HEK293 (cell line): ENCODE results near the gene SPDYE6.
"Not testable (repeated sequence)": the region's sequence is repeated elsewhere in the genome, so short reads cannot be mapped to it uniquely, and the experiment has no call there.

ENCODE experiments used
- CTCF ChIA-PET: fragments of 350-600 bp; formaldehyde crosslinking; extraction: SDS; loops from one replicate; lab custom pipeline; 2021; ENCODE audit warnings: antibody characterized with exemption; lab: Yijun Ruan, JAX
- POLR2A ChIA-PET: fragments of 300-600 bp; formaldehyde crosslinking; extraction: SDS; loops from one replicate; lab custom pipeline; 2020; ENCODE audit warnings: antibody characterized with exemption, inconsistent platforms; lab: Yijun Ruan, JAX
- H3K27ac ChIP-seq: fragments of 200-500 bp; sonication (Bioruptor generic); 2 replicates; pipeline ENCODE4 v1.5.1; 2014; ENCODE audit warnings: low read depth, low read length, control low read depth, inconsistent platforms; ENCODE audit errors: extremely low read depth
- H3K36me3 ChIP-seq, 2 experiments: fragments of 200-500 bp in 1 of 2; sonication (Bioruptor generic) in 1 of 2; 1 replicate in 1 of 2; 2 replicates in 1 of 2; pipeline ENCODE4 v1.5.1; 2014 to 2017; ENCODE audit warnings: inconsistent platforms in 2 of 2, low read length in 2 of 2; ENCODE audit not compliant: control insufficient read depth in 2 of 2, insufficient read depth in 1 of 2
- H3K4me1 ChIP-seq: fragments of 200-500 bp; sonication (Bioruptor generic); 2 replicates; pipeline ENCODE4 v1.5.1; 2014; ENCODE audit warnings: mild to moderate bottlenecking, low read length, inconsistent platforms; ENCODE audit not compliant: control insufficient read depth, insufficient read depth
- H3K4me3 ChIP-seq: 2 replicates; pipeline ENCODE4 v1.5.1; 2011; ENCODE audit warnings: low read depth, mild to moderate bottlenecking, control low read depth, low read length, moderate library complexity
- H3K9me3 ChIP-seq: fragments of 200-500 bp; sonication (Bioruptor generic); 2 replicates; pipeline ENCODE4 v1.5.1; 2014; ENCODE audit warnings: low read depth, low read length, inconsistent platforms; ENCODE audit not compliant: control insufficient read depth, insufficient read depth
- BCL11A ChIP-seq: fragments of 450-650 bp; formaldehyde crosslinking; IDR thresholded peaks from 2 replicates; pipeline ENCODE4 v1.5.1; 2016; ENCODE audit warnings: low read depth, missing biosample characterization, missing genetic modification characterization
- SP2 ChIP-seq: fragments of 450-650 bp; formaldehyde crosslinking; IDR thresholded peaks from 2 replicates; pipeline ENCODE4 v1.5.1; 2016; ENCODE audit warnings: missing biosample characterization, missing genetic modification characterization
- ZFP41 ChIP-seq: fragments of 450-650 bp; formaldehyde crosslinking; IDR thresholded peaks from 2 replicates; pipeline ENCODE4 v1.5.1; 2016; ENCODE audit warnings: missing biosample characterization, missing genetic modification characterization, borderline replicate concordance
- ZNF138 ChIP-seq: fragments of 450-650 bp; formaldehyde crosslinking; IDR thresholded peaks from 2 replicates; pipeline ENCODE4 v1.5.1; 2016; ENCODE audit warnings: missing biosample characterization, missing genetic modification characterization, borderline replicate concordance
- ZNF23 ChIP-seq: fragments of 450-650 bp; formaldehyde crosslinking; IDR thresholded peaks from 2 replicates; pipeline ENCODE4 v1.5.1; 2016; ENCODE audit warnings: missing biosample characterization, missing genetic modification characterization, borderline replicate concordance
- ZNF501 ChIP-seq: fragments of 450-650 bp; formaldehyde crosslinking; IDR thresholded peaks from 2 replicates; pipeline ENCODE4 v1.5.1; 2016; ENCODE audit warnings: missing biosample characterization, missing genetic modification characterization
- ZNF629 ChIP-seq: fragments of 450-650 bp; formaldehyde crosslinking; IDR thresholded peaks from 2 replicates; pipeline ENCODE4 v1.5.1; 2017; ENCODE audit warnings: missing biosample characterization, missing genetic modification characterization
- ZNF654 ChIP-seq: fragments of 450-650 bp; formaldehyde crosslinking; IDR thresholded peaks from 2 replicates; pipeline ENCODE4 v1.5.1; 2016; ENCODE audit warnings: low read depth, missing biosample characterization, missing genetic modification characterization
- ZNF837 ChIP-seq: fragments of 450-650 bp; formaldehyde crosslinking; IDR thresholded peaks from 2 replicates; pipeline ENCODE4 v1.5.1; 2016; ENCODE audit warnings: missing biosample characterization, missing genetic modification characterization
- ZSCAN16 ChIP-seq: fragments of 450-650 bp; formaldehyde crosslinking; IDR thresholded peaks from 2 replicates; pipeline ENCODE4 v1.5.1; 2016; ENCODE audit warnings: missing biosample characterization, missing genetic modification characterization
- TF ChIP-seq, protein P1 (sequence below): fragments of 450-650 bp; formaldehyde crosslinking; IDR thresholded peaks from 2 replicates; pipeline ENCODE4 v1.5.1; 2017; ENCODE audit warnings: missing biosample characterization, mild to moderate bottlenecking, missing genetic modification characterization, moderate library complexity
- TF ChIP-seq, protein P2 (sequence below): fragments of 450-650 bp; formaldehyde crosslinking; IDR thresholded peaks from 2 replicates; pipeline ENCODE4 v1.5.1; 2016; ENCODE audit warnings: missing biosample characterization, missing genetic modification characterization
- TF ChIP-seq, protein P3 (sequence below): fragments of 450-650 bp; formaldehyde crosslinking; conservative IDR thresholded peaks from 2 replicates; pipeline ENCODE4 v1.5.1; 2016; ENCODE audit warnings: low read depth, missing biosample characterization, missing genetic modification characterization
- TF ChIP-seq, protein P4 (sequence below): fragments of 450-650 bp; formaldehyde crosslinking; IDR thresholded peaks from 2 replicates; pipeline ENCODE4 v1.5.1; 2016; ENCODE audit warnings: missing biosample characterization, missing genetic modification characterization

SPDYE6 gene, protein sequence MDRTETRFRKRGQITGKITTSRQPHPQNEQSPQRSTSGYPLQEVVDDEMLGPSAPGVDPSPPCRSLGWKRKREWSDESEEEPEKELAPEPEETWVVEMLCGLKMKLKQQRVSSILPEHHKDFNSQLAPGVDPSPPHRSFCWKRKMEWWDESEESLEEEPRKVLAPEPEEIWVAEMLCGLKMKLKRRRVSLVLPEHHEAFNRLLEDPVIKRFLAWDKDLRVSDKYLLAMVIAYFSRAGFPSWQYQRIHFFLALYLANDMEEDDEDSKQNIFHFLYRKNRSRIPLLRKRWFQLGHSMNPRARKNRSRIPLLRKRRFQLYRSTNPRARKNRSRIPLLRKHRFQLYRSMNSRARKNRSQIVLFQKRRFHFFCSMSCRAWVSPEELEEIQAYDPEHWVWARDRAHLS

DNA sequence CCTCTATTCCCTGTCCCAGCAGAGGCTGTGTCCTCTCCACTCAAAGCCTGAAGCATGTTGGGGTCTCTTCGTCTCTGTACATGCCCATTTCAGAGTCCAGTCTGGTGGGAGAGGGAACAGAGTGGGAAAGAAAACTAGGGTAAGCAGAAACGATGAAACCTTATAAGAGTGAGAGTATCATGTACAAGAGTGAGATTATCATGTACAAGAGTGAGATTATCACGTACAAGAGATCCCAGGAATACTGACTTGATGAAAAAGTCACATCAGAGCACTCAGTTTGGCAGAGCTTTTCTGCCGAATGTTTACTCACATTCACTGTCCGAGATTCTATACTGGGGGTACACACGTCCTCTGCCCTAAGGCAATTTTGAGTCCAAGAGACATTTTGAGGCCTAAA lies at the start of gene SPDYE6:
TSS of gene SPDYE6 (minus strand) at position 101 of the 400 bp plus-strand sequence. CDS start 421 bp downstream, outside the sequence.
- CTCF ChIA-PET: not testable (repeated sequence)

DNA sequence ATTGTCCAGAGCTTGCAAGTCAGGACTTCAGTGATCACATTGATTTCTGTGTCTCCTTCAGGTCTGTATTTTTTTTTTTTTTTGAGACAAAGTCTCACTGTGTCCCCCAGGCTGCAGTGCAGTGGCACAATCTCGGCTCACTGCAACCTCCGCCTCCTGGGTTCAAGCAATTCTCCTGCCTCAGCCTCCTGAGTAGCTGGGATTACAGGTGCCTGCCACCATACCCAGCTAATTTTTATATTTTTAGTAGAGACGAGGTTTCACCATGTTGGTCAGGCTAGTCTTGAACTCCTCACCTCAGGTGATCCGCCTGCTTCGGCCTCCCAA lies 48.6 kb upstream of the SPDYE6 start:
- H3K27ac ChIP-seq, H3K4me3 ChIP-seq, H3K9me3 ChIP-seq, H3K4me1 ChIP-seq: not testable (repeated sequence)
- H3K36me3 ChIP-seq: peaks cover 63 to 90% of the 10 kb centered on the region in 2 experiments
- ChIA-PET CTCF (interaction anchor here (0.7 to 2.0 kb wide), 7 partner anchors 11 to 59 kb away, joined by 3 to 9 read pairs (median 3); no protein-coding TSS in a partner anchor), POLR2A (interaction anchor here (0.8 to 1.1 kb wide), 3 partner anchors 9 to 41 kb away, joined by 4 to 5 read pairs (median 4); no protein-coding TSS in a partner anchor)

More for the DNA sequence above, at the start of gene SPDYE6:
- H3K27ac ChIP-seq, H3K36me3 ChIP-seq, H3K9me3 ChIP-seq, H3K4me1 ChIP-seq, H3K4me3 ChIP-seq, POLR2A ChIA-PET: not testable (repeated sequence)

DNA sequence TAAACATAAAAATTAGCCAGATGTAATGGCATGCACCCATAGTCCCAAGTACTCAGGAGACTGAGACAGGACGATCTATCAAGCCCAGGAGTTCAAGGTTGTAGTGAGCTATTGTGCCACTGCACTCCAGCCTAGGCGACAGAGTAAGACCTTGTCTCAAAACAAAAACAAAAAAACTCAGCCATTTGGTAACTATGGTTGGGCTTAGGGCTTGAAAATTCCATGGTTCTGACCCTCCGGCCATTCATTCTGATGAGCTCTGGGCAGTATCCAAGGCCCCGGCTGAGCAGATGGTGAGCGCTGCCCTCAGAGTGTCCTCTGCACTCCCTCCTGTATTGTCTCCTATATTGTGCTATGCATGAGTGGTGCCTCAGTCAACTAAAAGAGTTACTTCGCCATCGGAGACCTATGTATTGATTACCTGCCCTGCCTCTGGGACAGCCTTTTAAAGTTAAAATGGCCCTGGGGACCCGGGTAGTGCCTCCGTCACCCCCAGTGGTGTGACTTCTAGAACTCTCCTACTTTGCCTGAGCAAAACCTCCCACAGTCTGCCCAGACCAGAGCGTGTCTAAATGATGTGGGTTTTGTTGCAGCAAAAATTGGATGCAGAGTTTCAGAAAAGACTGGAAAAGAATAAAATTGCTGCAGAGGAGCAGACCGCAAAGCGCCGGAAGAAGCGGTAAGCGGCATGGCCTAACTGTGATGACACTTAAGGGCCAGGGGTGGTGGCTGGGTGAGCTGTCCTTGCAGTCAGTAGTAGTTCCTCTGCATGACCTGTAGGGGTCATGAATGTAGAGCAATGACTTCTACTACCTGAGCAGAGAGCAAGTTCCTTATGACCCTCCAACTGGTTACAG lies 48.0 kb upstream of the SPDYE6 start:
- H3K4me1 ChIP-seq: no peaks in the 10 kb centered on the region
- no peaks in the 10 kb centered on the region for H3K9me3 ChIP-seq
- TF ChIP-seq ZNF654 (tag by site-specific recombination) (peak; percentile 32; the same call in 1 of the 2 replicates), ZFP41 (tag by site-specific recombination) (no peak)
- TF ChIP-seq, protein P1, sequence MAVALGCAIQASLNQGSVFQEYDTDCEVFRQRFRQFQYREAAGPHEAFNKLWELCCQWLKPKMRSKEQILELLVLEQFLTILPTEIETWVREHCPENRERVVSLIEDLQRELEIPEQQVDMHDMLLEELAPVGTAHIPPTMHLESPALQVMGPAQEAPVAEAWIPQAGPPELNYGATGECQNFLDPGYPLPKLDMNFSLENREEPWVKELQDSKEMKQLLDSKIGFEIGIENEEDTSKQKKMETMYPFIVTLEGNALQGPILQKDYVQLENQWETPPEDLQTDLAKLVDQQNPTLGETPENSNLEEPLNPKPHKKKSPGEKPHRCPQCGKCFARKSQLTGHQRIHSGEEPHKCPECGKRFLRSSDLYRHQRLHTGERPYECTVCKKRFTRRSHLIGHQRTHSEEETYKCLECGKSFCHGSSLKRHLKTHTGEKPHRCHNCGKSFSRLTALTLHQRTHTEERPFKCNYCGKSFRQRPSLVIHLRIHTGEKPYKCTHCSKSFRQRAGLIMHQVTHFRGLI: peak; percentile 82
- TF ChIP-seq, protein P2, sequence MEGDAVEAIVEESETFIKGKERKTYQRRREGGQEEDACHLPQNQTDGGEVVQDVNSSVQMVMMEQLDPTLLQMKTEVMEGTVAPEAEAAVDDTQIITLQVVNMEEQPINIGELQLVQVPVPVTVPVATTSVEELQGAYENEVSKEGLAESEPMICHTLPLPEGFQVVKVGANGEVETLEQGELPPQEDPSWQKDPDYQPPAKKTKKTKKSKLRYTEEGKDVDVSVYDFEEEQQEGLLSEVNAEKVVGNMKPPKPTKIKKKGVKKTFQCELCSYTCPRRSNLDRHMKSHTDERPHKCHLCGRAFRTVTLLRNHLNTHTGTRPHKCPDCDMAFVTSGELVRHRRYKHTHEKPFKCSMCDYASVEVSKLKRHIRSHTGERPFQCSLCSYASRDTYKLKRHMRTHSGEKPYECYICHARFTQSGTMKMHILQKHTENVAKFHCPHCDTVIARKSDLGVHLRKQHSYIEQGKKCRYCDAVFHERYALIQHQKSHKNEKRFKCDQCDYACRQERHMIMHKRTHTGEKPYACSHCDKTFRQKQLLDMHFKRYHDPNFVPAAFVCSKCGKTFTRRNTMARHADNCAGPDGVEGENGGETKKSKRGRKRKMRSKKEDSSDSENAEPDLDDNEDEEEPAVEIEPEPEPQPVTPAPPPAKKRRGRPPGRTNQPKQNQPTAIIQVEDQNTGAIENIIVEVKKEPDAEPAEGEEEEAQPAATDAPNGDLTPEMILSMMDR: peak; percentile 63; the same call in 1 of the 2 replicates
- TF ChIP-seq, all 188 proteins: peak for 3
- Histone ChIP-seq H3K36me3 (peaks cover 63 to 90% of the 10 kb centered on the region in 2 experiments), H3K27ac (no peak overlapping the region), H3K4me3 (no peak overlapping the region)
- POLR2A ChIA-PET: interaction anchor here (0.8 to 1.1 kb wide), 3 partner anchors 9 to 41 kb away, joined by 4 to 5 read pairs (median 4); no protein-coding TSS in a partner anchor
- CTCF ChIA-PET: interaction anchor here (0.7 to 2.0 kb wide), 9 partner anchors 10 to 807 kb away, joined by 3 to 9 read pairs (median 3); no protein-coding TSS in a partner anchor

DNA sequence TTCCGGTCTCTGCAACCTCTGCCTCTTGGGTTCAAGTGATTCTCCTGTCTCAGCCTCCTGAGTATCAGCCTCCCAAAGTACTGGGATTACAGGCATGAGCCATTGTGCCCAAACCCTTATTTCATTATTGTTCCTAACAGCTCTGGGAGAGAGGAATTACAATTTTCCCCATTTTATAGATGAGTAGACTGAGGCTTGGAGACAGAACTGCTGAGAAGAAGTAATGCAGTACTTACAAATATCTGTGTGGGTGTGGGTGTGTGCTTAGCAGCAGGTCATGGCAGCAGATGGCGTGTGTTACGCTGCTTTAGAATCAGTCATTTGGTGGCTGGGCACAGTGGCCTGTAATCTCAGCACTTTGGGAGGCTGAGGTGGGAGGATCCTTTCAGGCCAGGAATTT lies 47.3 kb upstream of the SPDYE6 start:
- H3K4me3 ChIP-seq: no peak overlapping the region
- H3K36me3 ChIP-seq: peaks cover 63 to 92% of the 10 kb centered on the region in 2 experiments
- H3K27ac ChIP-seq: no peak overlapping the region
- no peaks in the 10 kb centered on the region for H3K4me1 ChIP-seq
- ChIA-PET CTCF (interaction anchor here (0.7 to 2.0 kb wide), 3 partner anchors 10 to 806 kb away, joined by 3 to 4 read pairs (median 3); no protein-coding TSS in a partner anchor), POLR2A (no interaction called here)
- H3K9me3 ChIP-seq: no peaks in the 10 kb centered on the region
- TF ChIP-seq SP2: no peak
- TF ChIP-seq, protein P3, sequence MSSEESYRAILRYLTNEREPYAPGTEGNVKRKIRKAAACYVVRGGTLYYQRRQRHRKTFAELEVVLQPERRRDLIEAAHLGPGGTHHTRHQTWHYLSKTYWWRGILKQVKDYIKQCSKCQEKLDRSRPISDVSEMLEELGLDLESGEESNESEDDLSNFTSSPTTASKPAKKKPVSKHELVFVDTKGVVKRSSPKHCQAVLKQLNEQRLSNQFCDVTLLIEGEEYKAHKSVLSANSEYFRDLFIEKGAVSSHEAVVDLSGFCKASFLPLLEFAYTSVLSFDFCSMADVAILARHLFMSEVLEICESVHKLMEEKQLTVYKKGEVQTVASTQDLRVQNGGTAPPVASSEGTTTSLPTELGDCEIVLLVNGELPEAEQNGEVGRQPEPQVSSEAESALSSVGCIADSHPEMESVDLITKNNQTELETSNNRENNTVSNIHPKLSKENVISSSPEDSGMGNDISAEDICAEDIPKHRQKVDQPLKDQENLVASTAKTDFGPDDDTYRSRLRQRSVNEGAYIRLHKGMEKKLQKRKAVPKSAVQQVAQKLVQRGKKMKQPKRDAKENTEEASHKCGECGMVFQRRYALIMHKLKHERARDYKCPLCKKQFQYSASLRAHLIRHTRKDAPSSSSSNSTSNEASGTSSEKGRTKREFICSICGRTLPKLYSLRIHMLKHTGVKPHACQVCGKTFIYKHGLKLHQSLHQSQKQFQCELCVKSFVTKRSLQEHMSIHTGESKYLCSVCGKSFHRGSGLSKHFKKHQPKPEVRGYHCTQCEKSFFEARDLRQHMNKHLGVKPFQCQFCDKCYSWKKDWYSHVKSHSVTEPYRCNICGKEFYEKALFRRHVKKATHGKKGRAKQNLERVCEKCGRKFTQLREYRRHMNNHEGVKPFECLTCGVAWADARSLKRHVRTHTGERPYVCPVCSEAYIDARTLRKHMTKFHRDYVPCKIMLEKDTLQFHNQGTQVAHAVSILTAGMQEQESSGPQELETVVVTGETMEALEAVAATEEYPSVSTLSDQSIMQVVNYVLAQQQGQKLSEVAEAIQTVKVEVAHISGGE (tag by site-specific recombination): no peak
- TF ChIP-seq BCL11A (tag by site-specific recombination): no peak
- no peak for TF ChIP-seq ZNF837 (tag by site-specific recombination)
- TF ChIP-seq ZNF629: no peak
- TF ChIP-seq, protein P4, sequence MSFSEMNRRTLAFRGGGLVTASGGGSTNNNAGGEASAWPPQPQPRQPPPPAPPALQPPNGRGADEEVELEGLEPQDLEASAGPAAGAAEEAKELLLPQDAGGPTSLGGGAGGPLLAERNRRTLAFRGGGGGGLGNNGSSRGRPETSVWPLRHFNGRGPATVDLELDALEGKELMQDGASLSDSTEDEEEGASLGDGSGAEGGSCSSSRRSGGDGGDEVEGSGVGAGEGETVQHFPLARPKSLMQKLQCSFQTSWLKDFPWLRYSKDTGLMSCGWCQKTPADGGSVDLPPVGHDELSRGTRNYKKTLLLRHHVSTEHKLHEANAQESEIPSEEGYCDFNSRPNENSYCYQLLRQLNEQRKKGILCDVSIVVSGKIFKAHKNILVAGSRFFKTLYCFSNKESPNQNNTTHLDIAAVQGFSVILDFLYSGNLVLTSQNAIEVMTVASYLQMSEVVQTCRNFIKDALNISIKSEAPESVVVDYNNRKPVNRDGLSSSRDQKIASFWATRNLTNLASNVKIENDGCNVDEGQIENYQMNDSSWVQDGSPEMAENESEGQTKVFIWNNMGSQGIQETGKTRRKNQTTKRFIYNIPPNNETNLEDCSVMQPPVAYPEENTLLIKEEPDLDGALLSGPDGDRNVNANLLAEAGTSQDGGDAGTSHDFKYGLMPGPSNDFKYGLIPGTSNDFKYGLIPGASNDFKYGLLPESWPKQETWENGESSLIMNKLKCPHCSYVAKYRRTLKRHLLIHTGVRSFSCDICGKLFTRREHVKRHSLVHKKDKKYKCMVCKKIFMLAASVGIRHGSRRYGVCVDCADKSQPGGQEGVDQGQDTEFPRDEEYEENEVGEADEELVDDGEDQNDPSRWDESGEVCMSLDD (tag by site-specific recombination): no peak
- no peak for TF ChIP-seq ZNF138 (tag by site-specific recombination)
- no peak for TF ChIP-seq ZNF501 (tag by site-specific recombination)
- no peak for TF ChIP-seq ZSCAN16 (tag by site-specific recombination)
- no peak for TF ChIP-seq ZNF23 (tag by site-specific recombination)
